C4-2B (cell line): ENCODE results near the gene PORCN.
A peak's percentile ranks its signal among the peaks of the same experiment; 100 is the strongest.

Source experiments
- H3K27ac ChIP-seq: fragments of 450-650 bp; 2 replicates; pipeline ENCODE4 v1.5.1; 2017
- CTCF ChIP-seq: fragments of 450-650 bp; conservative IDR thresholded peaks from 2 replicates; pipeline ENCODE4 v1.5.1; 2017; ENCODE audit warnings: mild to moderate bottlenecking
- ZFX ChIP-seq: fragments of 450-650 bp; IDR thresholded peaks from 2 replicates; pipeline ENCODE4 v1.6.1; 2017

Gene PORCN

GRCh38 chrX:48508400-48509244 lies at the start of gene PORCN:
Gene PORCN (plus strand): TSS chrX:48508992. CDS start chrX:48509821, 829 bp downstream.
- H3K27ac ChIP-seq, result peak within 1 kb of the TSS; percentile 67
- TF ChIP-seq ZFX, result peak; percentile 41; the same call in 1 of the 2 replicates
- no peak for TF ChIP-seq CTCF

- H3K27ac ChIP-seq, result no peak overlapping the region
- TF ChIP-seq CTCF (no peak), ZFX (no peak)
Measured at GRCh38 chrX:48459483-48459882, 49.3 kb upstream of the PORCN start.

GRCh38 chrX:48460031-48460430 lies 48.8 kb upstream of the PORCN start:
- TF ChIP-seq CTCF (no peak), ZFX (no peak)
- no peak overlapping the region for H3K27ac ChIP-seq

GRCh38 chrX:48460606-48461005 lies 48.2 kb upstream of the PORCN start:
- H3K27ac ChIP-seq, result no peak overlapping the region
- TF ChIP-seq ZFX (no peak), CTCF (no peak)

- TF ChIP-seq ZFX (no peak), CTCF (no peak)
- H3K27ac ChIP-seq, result no peak overlapping the region
Measured at GRCh38 chrX:48461830-48462229, 47.0 kb upstream of the PORCN start.

- H3K27ac ChIP-seq, result no peak overlapping the region
Measured at GRCh38 chrX:48465336-48465933, 43.4 kb upstream of the PORCN start.

More at GRCh38 chrX:48465336-48465933, 43.4 kb upstream of the PORCN start:
- TF ChIP-seq ZFX (no peak), CTCF (no peak)
